NCI-H748 treated with DMSO at 0.1 percent for 48 hours (cell line): ENCODE results near the gene ATE1.

Source experiments
- DNase-seq: peaks from one replicate; lab custom pipeline; 2025; lab: John Stamatoyannopoulos, UW

ATE1 gene

DNA sequence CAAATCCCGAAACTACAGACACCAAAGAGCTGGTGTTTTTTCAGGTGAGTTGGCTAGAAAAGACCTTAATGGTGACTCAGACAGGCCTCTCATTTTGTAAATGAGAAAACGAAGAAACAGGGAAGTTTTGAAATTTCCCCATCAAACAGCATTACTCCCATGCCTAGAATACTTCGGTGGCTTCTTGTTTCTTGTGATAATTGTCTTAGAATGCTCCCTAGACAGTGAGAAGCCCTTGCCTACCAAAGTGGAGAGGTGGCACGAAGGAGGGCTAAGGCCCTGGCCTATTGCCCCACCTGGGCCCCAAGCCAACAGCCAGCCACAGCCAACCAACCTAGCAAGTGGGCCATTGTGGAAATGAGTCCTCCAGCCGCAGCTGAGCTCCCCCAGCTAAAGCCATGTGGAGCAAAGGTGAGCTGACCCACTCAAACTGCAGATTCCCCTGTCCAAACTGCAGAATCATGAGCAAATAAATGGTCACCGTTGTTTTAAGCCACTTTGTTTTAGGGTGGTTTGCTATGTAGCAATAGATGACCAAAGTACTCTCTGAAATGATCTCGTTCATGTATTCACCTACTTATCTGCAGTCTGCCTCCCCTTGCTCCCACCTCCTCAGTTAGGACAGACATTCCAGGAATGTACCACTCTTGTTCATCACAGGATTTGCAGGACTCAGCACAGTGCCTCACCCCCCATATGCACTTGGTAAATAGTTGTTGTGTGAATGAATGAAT is 231.9 kb downstream of the ATE1 start:
- DNase-seq = no peak

DNA sequence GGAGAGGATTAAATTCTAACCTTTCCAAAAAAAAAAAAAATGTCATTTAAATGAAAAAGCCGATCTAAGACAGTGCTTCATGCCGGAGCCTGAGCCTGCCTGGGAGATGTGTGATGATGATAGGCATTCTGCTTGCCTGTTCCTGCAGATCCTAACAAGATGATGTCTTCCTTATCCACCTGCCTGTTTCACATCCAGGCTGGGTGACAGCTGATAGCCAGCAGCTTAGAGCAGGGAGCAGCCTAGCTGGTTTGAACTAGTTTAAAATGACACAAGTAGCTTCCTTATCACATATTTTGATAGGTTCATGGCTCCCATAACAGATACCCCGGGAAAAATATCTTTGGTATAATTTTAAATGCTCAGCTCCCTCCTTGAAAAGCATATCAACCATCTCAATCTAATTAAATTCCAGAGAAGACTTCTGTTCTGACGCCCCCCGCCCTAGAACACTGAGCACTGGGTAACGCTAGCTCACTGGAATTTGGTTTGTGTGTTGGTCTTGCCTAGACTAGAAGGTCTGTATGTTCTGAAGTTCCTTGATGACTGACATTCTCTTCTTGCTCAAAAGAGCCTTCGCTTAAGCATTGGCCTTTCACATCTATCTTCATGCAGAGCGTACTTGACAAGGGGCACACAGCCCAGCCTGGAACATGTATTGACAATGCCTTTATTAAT is 232.7 kb downstream of the ATE1 start:
- DNase-seq = no peak

GRCh38 chr10:121694327-121694965 is 233.4 kb downstream of the ATE1 start:
- no peak for DNase-seq

DNA sequence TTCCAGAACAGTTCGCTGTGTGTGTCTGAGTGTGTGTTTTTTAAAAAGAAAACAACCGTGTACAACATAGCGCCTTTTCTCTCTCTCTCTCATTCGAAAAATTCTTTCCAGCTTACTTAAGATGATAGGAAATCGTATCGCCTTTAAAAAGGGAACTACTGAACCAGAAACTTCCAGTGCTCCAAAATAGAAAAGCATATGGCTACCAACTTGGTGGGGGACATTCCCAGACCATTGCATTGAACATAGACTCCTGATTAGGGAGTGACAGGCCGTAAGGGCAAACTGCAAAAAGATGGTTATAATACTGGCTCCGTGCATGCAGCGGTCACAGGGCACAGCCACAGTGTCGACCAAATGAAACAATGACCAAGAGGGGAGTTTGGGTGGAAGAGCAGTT is 235.2 kb downstream of the ATE1 start:
- no peak for DNase-seq

DNA sequence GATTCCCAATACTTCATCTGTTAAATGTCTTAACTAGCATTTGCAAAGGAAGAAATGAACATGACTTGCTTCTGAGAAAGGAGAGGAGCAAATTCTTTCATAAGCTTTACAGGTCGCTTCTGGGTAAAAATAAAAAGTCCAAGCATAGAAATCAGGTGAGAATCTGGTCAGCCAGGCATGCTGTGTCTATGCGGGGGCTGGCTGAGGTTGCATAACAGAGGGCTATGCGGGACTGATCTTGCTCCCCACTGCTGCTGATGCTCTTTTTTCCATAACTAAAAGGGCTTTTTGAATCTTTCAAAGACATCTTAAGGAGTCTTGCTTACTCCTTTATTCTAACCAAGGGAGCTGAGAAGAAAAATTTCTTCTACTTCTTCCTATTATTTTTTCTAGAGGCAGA is 236.9 kb downstream of the ATE1 start:
- no peak for DNase-seq
